ENCODE measurements around the gene BTBD2. TPM values are rescaled to one million over a fixed set of nuclear protein-coding genes. Genes with fewer than 3 reads are reported as not detected.

The BTBD2 gene
- total RNA-seq, 1 donor from 2014 or later = 48.8 TPM

- H3K27me3 Mint-ChIP-seq (ENCODE audit: insufficient read depth, low read depth) = peaks cover 9% of the 10 kb centered on the region
- DNase-seq (ENCODE audit: low spot score) = no peak
- TF ChIP-seq EZH2 (IDR thresholded peaks at IDR 0.05) (no peak), EZH2phosphoT487 (IDR thresholded peaks at IDR 0.05) (no peak)
These were observed 6.1 kb upstream of the BTBD2 start for GRCh38 chr19:2021453-2022140.

GRCh38 chr19:2018752-2019151, 3.2 kb upstream of the BTBD2 start:
- peaks cover 8% of the 10 kb centered on the region for H3F3A ChIP-seq (ENCODE audit: low read depth)

More at GRCh38 chr19:2021453-2022140, 6.1 kb upstream of the BTBD2 start:
- Histone ChIP-seq H3K27me3 (no peaks in the 10 kb centered on the region), H2AFZ (replicated peaks) (no peak overlapping the region), H3F3A (ENCODE audit: low read depth) (peaks cover 1% of the 10 kb centered on the region), H3K4me2 (no peak overlapping the region), H3K4me1 (no peaks in the 10 kb centered on the region), H3K9ac (no peak overlapping the region), H3K36me3 (no peaks in the 10 kb centered on the region), H3K79me2 (ENCODE audit: low read depth) (no peaks in the 10 kb centered on the region), H3K9me3 (ENCODE audit: low read depth) (no peaks in the 10 kb centered on the region), H3K4me3 (no peak overlapping the region), H3K27ac (no peak overlapping the region), H4K20me1 (ENCODE audit: low read depth) (no peaks in the 10 kb centered on the region)
- Mint-ChIP-seq H3K9me3 (peaks cover 8% of the 10 kb centered on the region), H3K36me3 (no peaks in the 10 kb centered on the region), H3K4me3 (no peak overlapping the region), H3K27ac (no peak overlapping the region), H3K4me1 (peaks cover 6% of the 10 kb centered on the region)

GRCh38 chr19:2016041-2016807, 710 bp upstream of the BTBD2 start:
- peaks cover 40% of the 10 kb centered on the region for H3K79me2 ChIP-seq (ENCODE audit: low read depth)
- H2AFZ ChIP-seq (replicated peaks) = no peak overlapping the region
- H4K20me1 ChIP-seq (ENCODE audit: low read depth) = peaks cover 25% of the 10 kb centered on the region
- H3K9me3 ChIP-seq (ENCODE audit: low read depth) = no peaks in the 10 kb centered on the region
- H3K4me3 ChIP-seq = peak overlapping the region; percentile 4
- H3K4me3 Mint-ChIP-seq = peak overlapping the region; percentile 75
- peaks cover 11% of the 10 kb centered on the region for H3K4me1 ChIP-seq
- H3K9ac ChIP-seq = no peak overlapping the region
- H3K27me3 Mint-ChIP-seq (ENCODE audit: insufficient read depth, low read depth) = peaks cover 6% of the 10 kb centered on the region
- H3F3A ChIP-seq (ENCODE audit: low read depth) = peaks cover 8% of the 10 kb centered on the region
- H3K27me3 ChIP-seq = no peaks in the 10 kb centered on the region
- H3K4me2 ChIP-seq = no peak overlapping the region
- peak; percentile 78 for DNase-seq (ENCODE audit: low spot score)
- no peak overlapping the region for H3K27ac Mint-ChIP-seq
- H3K36me3 ChIP-seq = no peaks in the 10 kb centered on the region
- TF ChIP-seq EZH2phosphoT487 (IDR thresholded peaks at IDR 0.05) (no peak), CTCF (IDR thresholded peaks at IDR 0.05) (no peak), EZH2 (IDR thresholded peaks at IDR 0.05) (no peak)
- no peak overlapping the region for H3K27ac ChIP-seq
- peaks cover 3% of the 10 kb centered on the region for H3K9me3 Mint-ChIP-seq
- H3K36me3 Mint-ChIP-seq = peaks cover 11% of the 10 kb centered on the region
- H3K4me1 Mint-ChIP-seq = peaks cover 18% of the 10 kb centered on the region

More at GRCh38 chr19:2018752-2019151, 3.2 kb upstream of the BTBD2 start:
- Histone ChIP-seq H3K9me3 (ENCODE audit: low read depth) (no peaks in the 10 kb centered on the region), H3K4me1 (peaks cover 4% of the 10 kb centered on the region), H3K27me3 (no peaks in the 10 kb centered on the region), H3K79me2 (ENCODE audit: low read depth) (peaks cover 15% of the 10 kb centered on the region), H3K4me3 (no peak overlapping the region), H3K27ac (no peak overlapping the region), H3K9ac (no peak overlapping the region), H2AFZ (replicated peaks) (no peak overlapping the region), H3K36me3 (no peaks in the 10 kb centered on the region), H3K4me2 (no peak overlapping the region), H4K20me1 (ENCODE audit: low read depth) (peaks cover 4% of the 10 kb centered on the region)
- DNase-seq (ENCODE audit: low spot score) = no peak
- H3K4me1 Mint-ChIP-seq = peaks cover 9% of the 10 kb centered on the region
- H3K9me3 Mint-ChIP-seq = peaks cover 2% of the 10 kb centered on the region
- TF ChIP-seq EZH2 (IDR thresholded peaks at IDR 0.05) (no peak), EZH2phosphoT487 (IDR thresholded peaks at IDR 0.05) (no peak), CTCF (IDR thresholded peaks at IDR 0.05) (no peak)
- no peaks in the 10 kb centered on the region for H3K36me3 Mint-ChIP-seq
- no peak overlapping the region for H3K27ac Mint-ChIP-seq
- no peak overlapping the region for H3K4me3 Mint-ChIP-seq
- peaks cover 5% of the 10 kb centered on the region for H3K27me3 Mint-ChIP-seq (ENCODE audit: insufficient read depth, low read depth)
